Endometrial microvascular endothelial cells (primary cell): ENCODE results near the gene CLCN7. TPM values are rescaled to one million over a fixed set of nuclear protein-coding genes. Genes with fewer than 3 reads are reported as not detected.
"Not testable (repeated sequence)": the region's sequence is repeated elsewhere in the genome, so short reads cannot be mapped to it uniquely, and the experiment has no call there.

Experiments
- in situ Hi-C: cut with HindIII; loops from 2 replicates; pipeline ENCODE4 v1.10.0; 2017; ENCODE audit warnings: low sequenced_read_pairs, low pct_unique_long_range_greater_than_20kb; ENCODE audit errors: inconsistent ontology term
- total RNA-seq: library from RNA; depleted of rRNA; stranded (reverse); fragments of >200 nt; gene quantifications from one replicate; pipeline ENCODE4 v1.2.3, GENCODE V29; 2015; ENCODE audit errors: inconsistent ontology term

The CLCN7 gene
- total RNA-seq, 1 donor from 2014 or later: 43.0 TPM

DNA sequence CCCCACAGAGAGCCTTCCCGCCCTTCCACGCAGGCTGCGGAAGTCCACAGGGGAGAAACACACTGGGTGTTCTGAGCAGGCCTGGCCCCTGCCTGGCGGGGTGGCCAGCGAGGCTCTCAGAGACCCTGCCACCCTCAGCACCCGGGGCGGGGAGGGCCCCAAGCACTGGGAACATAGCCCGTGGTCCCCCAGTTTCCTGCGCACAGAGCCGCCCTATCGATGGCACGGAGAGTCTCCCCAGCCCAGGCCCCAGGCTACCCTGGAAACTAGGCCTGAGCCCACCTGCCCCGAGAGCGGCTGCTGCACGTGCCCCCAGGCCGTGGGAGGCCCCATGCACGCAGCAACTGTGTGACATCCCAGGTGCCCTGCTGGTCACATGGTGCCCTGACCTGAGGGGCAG, 20.3 kb downstream of the CLCN7 start:
- in situ Hi-C loops: no loop called here

DNA sequence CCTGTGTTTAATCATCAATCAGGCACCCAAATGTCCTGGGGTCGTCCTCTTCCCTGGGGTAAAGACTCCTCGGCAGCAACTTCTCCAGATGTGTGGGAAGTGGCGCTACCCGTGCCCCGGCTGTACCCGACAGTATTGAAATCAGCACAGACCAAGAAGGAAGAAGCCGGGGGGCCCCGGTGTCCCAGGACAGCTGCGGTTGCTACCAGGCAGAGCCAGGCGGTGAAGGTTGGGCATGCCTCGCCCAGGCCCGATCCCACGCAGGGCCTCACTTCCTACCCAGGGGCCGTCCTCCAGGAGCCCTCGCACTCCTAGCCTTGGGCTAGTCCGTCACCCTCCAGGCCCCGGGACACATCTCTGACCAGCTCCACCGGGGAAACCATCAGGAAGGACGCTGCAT, 21.5 kb downstream of the CLCN7 start:
- in situ Hi-C loops: no loop called here

DNA sequence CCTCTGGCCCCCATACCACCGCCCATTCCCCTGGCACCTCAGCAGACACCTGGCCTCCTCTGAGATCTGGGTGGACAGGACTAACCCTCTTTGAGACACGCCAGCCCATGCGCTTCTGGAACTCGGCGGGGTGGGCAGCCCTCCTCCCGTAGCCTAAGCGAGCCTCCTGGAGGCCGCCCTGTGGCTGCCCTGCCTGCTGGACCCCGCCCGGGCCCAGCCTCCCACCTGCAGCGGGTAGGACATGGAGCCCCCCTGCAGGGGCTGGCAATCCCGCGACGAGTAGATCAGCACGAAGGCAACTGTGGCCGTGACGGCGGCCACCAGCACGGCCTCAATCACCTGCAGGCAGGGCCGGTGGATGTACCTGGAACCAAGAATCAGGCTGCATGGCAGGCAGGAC, 22.3 kb downstream of the CLCN7 start:
- in situ Hi-C loops: no loop called here

DNA sequence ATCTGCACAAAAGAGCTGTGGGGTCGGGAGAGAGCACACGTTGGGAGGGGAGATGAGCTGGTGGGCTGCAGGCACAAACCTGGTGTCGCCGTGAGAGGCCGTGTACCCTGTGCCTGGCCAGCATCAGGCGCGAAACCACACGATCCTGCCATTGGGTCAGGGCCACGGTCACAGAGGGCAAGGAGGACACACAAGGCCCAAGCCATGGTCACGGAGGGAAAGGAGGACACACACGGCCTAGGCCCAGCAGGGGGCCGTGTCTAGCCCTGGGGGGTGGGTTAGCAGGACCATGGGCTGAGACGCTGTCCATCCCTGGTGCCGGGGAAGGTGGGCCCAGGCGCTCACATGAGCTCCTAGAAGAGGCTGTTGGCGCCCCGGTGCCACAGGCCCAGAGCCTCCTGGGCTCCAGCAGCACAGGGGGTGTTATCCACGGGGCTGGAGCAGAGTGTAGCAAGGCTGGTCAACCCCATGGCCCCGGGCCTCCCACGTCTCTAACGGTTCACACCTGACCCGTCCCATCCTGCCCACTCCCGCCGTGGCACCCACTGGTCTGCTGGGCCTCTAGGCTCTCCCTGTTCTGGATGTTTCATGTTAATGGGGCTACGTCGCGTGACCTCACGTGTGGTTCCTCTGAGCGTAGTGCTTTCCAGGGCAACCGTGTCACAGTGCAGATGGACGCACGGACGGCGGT, 23.0 kb downstream of the CLCN7 start:
- in situ Hi-C loops: no loop called here

DNA sequence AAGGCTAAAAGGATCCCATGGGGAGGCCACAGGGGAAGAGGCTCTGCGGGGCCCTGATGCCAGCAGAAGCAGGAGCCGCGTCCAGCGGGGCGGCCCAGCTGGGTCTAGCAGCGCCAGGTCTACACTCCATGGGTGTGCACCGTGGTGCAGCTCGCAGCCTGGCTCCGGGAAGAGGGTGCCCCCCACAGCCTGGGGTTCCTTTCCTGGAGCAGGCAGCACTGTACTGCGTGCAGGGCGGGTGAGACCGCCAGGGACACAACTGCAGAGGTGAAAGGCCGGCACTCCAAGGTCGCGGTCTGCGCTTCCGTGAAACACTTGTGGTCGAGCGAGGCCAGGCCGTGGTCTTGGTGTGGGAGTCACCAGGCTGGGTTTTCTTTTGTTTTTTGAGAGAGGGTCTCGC, 24.0 kb downstream of the CLCN7 start:
- in situ Hi-C loops: no loop called here

DNA sequence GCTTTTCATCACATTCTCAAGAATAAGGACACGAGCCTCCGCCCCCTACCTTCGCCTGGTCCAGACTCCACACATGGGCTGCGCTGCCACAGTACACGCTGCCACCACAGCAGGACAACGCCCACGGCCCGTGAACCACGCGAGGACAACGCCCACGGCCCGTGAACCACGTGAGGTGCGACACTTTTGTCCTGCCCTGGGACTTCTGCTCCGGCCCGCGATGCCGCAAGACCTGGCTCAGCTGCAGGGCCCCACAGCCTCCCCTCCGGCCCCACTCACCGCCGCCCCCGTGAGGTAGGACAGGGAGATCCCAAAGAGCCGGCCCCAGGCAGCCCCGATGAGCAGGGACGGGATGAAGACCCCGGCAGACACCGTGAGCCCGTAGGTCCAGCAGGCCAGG, 24.6 kb downstream of the CLCN7 start:
- in situ Hi-C loops: no loop called here

DNA sequence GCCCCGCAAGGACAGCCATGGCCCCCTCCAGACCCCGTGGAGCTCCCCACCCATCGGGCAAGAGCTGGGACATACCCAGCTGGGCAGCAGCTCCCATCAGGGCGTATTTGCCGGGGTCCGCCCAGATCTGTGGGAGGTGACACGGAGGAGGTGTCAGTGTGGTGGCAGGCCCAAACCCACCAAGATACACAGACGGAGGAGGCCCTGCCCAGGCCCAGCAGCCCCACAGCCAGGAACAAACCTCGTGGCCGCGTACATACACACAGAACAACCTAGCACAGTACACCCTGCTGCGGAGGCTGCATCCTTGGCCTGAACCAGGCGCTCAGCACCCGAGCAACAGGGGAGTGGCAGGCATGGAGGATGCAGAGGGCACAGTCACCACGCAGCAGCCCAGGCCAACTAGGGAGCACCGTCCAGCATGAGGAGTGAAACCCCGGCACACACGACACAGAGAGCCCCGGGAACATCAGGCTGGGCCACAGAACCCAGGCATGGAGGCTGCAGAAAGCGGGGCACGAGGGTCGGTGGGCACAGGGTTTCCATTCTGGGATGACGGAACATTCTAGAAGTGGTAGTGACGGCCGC, 25.5 kb downstream of the CLCN7 start:
- in situ Hi-C loops: no loop called here

DNA sequence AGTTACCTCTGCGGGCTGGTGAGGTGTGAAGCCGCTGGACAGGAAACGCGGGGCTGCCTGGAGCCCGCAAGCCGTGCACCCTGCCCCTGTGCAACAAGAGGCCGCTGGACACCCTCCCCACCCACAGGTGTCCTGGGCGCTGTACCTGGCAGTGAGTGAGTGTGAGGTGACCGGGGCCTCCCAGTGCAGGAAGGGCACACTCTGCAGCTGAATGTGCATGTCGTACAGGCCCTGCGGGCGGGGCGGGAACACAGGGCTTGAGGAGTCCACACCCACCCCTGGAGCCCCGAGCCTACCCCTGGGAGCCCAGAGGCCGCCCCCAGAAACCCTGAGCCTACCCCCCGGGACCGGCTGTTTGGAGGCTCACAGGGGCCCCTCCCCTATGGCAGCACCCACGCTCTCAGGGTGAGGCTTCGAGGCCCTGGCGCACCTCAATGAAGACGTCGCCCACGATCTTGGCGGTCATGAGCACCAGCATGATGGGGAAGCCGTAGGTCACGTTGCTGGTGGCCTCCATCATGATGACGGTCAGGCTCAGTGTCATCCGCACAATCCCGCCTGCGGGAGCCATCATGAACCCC, 26.2 kb downstream of the CLCN7 start:
- in situ Hi-C loops: no loop called here

DNA sequence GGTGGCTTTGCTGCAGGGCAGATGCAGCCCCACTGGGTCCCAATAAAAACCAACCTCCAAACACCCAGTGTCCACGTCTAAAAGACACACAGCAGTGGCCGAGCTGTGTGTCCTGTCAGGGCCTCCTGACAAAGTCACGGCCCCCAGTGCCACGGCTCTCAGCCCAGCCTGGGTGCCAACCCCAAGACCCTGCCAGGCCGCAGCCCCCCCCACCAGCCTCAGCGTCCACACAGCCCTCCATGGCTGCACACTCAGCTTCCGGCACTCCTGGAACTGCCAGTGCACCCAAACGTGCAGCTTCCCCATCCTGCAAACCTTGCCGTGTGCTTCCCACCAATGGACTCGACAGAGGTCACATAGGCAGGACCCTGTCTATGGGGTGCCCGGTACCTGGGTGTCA, 26.9 kb downstream of the CLCN7 start:
- in situ Hi-C loops: no loop called here

DNA sequence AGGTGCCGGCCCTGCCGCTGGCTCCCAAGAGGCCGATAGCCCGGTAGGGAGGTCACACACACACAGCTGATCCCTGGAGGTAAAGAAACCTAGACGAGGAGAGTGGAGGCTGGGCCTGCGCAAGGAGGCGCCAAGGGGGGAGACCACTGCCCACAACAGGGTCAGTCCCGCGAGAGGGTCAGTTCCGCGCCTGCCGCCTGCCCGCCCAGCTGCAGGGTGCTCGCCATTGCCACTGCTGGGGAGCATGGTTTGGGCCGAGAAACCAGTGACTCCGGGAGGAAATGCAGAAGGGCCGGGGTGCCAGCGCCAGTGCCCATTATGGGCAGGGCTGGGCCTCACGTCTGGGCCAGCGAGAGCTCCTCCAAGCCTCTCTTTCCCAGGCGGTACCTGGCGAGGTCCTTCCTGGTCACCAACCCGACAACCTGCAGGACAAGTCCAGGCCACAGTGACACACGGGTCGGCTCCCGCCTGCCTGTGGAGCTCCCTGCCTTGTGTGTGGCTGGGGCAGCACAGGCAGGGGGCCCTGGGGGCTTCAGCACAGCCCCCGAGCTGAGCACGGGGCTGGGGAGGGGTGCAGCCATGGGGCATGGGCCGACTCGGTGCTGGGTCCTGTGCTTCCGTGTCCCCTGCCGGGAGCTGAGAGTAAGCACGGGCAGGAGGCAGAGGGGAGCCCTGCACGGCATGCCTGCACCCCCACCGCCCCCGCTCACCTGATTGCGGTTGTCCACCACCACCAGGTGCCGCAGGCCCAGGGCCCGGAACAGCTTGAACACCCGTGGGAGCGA, 28.3 kb downstream of the CLCN7 start:
- in situ Hi-C loops: no loop called here

DNA sequence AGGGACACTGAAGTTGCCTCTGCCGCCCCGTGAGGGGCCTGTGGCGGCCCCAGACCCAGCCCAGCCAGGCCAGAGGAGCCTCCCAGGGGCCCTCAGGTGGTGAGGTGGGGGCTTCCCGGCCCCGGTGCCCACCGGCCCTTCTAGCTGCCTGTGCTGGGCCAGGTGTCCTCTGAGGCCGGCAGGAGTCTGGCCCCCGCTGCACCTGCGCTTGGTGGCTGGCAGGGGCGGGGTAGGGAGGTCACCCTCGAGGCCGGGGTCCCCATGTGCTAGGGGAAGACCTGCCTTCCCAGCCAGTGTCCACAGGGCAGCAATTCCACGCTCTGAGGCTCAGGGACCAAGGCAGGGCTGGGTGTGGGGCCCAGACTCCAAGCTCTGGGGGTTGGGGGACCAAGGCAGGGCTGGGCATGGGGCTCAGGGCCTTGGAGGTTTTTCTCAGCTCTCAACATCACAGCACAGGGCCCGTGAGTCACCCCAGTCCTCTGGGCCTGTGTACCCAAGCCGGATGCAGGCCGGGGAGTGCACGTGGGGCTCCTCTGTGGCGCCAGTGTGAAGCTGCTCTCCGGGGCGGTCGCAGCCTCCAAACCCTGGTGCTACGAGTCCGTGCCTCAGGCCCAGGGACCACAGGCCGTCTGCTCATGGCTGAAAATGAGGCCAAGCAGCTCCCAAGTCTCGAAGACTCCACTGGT, 29.2 kb downstream of the CLCN7 start:
- in situ Hi-C loops: no loop called here

DNA sequence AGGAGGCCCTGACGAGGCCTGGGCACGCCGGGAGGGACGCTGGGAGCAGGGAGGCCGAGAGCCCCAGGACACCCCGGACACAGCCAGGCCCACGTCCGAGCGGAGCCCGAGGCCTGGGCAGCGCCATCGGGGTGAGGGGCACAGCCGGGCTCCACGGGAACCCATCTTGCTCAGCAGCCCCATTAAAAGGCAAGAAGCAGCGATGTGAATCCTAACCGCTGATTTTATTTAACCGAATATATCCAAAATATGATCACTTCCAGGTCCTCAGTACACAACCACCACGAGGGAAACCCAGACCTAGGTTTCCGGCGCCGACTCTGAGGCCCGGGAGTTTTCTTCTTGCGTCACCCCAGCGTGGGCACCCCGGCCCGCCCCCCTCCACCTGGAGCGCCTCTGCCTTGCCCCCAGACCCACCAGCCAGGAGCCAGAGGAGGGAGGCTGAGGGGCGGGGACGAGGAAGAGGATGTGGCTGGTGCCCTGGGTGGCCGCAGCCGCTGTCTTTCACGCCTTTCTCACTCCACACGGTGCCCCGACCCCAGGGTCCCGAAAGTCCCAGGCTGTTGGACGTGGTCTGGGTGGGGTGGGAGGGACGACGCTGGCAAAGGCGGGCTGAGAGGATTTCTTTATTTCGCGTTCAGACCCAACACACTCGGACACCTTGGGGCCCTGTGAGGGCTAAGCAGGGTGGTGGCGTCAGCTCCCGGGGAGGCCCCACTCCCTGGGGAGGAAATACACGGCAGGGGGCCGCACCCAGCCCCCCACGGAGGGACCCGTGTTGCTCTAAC, 29.9 kb downstream of the CLCN7 start:
- in situ Hi-C loops: no loop called here

DNA sequence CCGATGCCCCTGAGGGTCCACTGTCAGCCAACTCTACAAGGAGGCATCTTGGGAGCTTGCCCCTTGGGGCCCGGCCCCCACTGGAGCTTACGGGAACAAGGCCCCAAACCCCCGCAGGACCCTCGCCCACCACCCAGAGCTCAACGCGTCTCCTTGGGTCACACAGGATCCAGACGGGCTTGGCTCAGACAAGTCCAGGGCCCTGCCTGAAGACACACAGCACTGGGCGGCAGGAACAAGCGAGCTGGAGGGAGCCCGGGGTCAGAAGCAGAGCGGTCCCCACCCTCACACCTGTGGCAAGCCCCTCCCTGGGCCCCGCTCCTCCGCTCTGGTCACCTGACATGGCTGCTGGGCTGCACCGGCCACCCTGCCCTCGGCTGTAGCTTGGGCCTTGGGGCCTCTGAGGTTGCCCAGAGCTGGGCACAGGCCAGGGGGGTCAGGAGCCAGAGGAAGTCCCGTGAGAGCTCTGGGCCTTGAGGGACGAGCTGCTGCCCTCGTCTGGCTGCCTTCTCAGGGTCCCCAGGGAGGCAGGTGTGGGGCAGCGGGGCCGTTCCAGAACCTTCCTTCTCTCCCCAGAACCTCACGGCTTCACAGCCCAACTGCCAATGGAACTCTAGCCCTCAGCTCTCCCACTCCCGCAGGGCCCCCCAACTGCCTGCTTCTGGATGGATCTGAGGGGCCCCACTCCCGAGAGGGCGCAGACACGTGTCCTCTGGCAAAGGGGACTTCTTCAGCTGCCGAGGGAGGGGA, 30.7 kb downstream of the CLCN7 start, which contains the start of gene CCDC154:
TSS of gene CCDC154 (minus strand) at position 577 of the 750 bp plus-strand sequence. CDS start at position 343, 234 bp downstream.
- in situ Hi-C loops: no loop called here

DNA sequence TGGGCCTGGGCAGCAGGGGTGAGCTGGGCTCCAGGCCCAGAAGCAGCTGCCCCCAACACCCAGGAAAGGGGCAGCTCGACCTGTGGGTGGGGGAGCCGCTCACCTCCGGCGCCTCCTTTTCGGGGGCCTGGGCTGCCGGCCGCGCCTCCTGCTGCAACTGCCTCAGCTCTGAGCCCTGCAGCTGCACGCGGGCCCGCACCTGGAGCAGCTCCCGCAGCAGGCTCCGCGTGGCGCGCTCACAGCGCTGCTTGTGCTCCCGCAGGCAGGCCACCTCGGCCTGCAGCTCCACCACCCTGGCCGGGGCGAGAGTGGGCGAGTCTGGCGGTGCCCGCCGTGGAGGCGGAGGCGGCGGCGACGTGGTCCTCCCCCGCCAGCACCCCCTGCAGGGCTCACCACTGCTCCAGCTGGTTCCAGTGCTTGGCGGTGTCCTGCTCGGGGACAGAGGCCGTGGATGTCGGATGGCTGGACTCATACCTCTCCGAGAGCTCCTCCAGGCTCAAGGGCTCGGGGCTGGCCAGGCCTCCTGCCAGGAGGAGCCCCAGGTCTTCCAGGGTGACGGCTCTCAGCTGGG, 31.3 kb downstream of the CLCN7 start:
- in situ Hi-C loops: no loop called here

DNA sequence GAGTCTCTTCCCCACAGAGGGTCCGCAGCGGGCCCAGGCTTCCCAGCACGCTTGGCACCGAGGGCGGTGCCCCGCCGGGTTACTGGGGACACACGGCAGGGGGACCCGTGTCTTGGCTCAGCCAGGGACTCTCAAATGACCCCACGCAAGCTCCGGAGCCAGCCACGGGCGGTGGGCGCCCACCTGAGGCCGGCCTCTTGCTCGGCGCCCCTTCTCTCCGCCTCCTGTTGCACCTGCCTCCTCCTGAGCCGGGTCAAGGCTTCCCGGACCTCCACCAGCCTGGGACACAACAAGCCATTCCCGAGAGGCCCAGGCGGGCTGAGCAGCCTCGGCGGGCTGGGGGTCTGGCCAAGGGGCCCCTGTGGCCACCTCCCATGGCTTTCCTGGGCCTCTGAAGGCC, 32.1 kb downstream of the CLCN7 start:
- in situ Hi-C loops: no loop called here

DNA sequence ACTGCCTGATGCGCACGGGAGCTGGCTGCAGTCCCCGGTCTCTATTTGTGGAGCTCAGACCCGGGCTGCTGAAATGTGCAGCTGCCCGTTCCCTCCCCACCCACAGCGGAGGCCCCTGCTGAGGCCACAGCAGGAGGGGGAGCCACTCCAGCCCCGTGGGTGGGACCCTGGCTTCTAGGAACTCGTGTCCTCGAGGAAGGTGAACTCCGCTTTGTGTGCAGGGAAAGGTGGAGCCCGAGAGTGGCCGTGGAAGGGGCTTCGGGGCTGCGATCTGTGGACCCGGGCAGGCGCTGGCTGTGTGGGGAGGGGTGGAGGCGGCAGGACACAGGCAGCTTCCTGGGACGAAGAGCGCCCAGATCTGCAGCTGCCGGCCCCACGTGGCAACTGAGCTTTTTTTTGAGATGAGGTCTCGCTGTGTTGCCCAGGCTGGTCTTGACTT, 33.4 kb downstream of the CLCN7 start:
- in situ Hi-C loops: no loop called here

DNA sequence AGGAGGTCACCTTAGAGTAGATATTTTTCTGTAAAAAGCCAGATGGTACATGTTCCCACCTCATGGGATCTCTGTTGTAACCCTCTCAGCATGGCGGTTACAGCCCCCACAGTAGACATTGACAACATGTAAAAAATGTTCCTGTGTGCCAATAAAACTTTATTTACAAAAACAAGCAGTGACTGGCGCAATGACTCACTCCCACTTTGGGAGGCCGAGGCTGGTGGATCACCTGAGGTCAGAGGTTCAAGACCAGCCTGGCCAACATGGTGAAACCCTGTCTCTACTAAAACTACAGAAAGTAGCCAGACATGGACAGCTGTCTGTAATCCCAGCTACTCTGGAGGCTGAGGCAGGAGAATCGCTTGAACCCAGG, 35.1 kb downstream of the CLCN7 start:
- in situ Hi-C loops: not testable (repeated sequence)
